IMR-90 (cell line): Measurements from ENCODE around the gene ADCY1. TPM values are rescaled to one million over a fixed set of nuclear protein-coding genes. Genes with fewer than 3 reads are reported as not detected.

Experiments
- ATAC-seq: fragments of 200-7000 bp; cut with Tn5 transposase; 2 replicates; pipeline ENCODE4 v1.9.1; 2020; ENCODE audit warnings: low read depth, mild to moderate bottlenecking, moderate library complexity
- BruUV-seq: library from RNA; stranded (reverse); fragments of 400-500 nt; replicated peaks from 2 replicates; lab custom pipeline; 2021; lab: Mats Ljungman, UMichigan
- CTCF ChIA-PET: fragments of 300-600 bp; formaldehyde crosslinking; extraction: SDS; loops from one replicate; lab custom pipeline; 2021; ENCODE audit warnings: antibody characterized with exemption; lab: Yijun Ruan, JAX
- POLR2A ChIA-PET: fragments of 300-600 bp; sonication (Branson Sonifier 250); formaldehyde crosslinking; loops from one replicate; lab custom pipeline; 2022; ENCODE audit warnings: antibody characterized with exemption; ENCODE audit not compliant: unreplicated experiment; lab: Charles Lee
- DNase-seq: peaks from one replicate; pipeline ENCODE4 v3.0.0; 2013
- H2AFZ ChIP-seq: replicated peaks from 2 replicates; pipeline ENCODE3; 2013; ENCODE audit warnings: low read length, mild to moderate bottlenecking; ENCODE audit not compliant: poor library complexity
- H2AK5ac ChIP-seq: 2 replicates; pipeline ENCODE4 v1.6.1; 2013; ENCODE audit warnings: low read depth, low read length, inconsistent platforms
- H2AK9ac ChIP-seq: replicated peaks from 2 replicates; pipeline ENCODE3; 2013; ENCODE audit warnings: mild to moderate bottlenecking, low read depth, low read length, moderate library complexity; ENCODE audit not compliant: poor library complexity
- H2BK120ac ChIP-seq: 2 replicates; pipeline ENCODE4 v1.6.1; 2013; ENCODE audit warnings: low read depth, low read length, inconsistent platforms
- H2BK15ac ChIP-seq: 3 replicates; pipeline ENCODE4 v1.6.1; 2013; ENCODE audit warnings: low read depth, low read length, inconsistent platforms
- H2BK20ac ChIP-seq: 2 replicates; pipeline ENCODE4 v1.6.1; 2013; ENCODE audit warnings: low read depth, mild to moderate bottlenecking, inconsistent platforms, low read length, moderate library complexity
- H2BK5ac ChIP-seq: 2 replicates; pipeline ENCODE4 v1.6.1; 2013; ENCODE audit warnings: mild to moderate bottlenecking, low read depth, low read length, inconsistent platforms; ENCODE audit not compliant: poor library complexity, severe bottlenecking
- H3K14ac ChIP-seq: replicated peaks from 2 replicates; pipeline ENCODE4 v1.6.1; 2013; ENCODE audit warnings: low read depth, low read length, inconsistent platforms
- H3K18ac ChIP-seq: 2 replicates; pipeline ENCODE4 v1.6.1; 2013; ENCODE audit warnings: low read depth, low read length, control low read depth
- H3K23ac ChIP-seq: 2 replicates; pipeline ENCODE4 v1.6.1; 2013; ENCODE audit warnings: low read depth, low read length, inconsistent platforms
- H3K27ac ChIP-seq: 2 replicates; pipeline ENCODE4 v1.5.1; 2013; ENCODE audit warnings: mild to moderate bottlenecking, control low read depth, low read length; ENCODE audit not compliant: insufficient read depth
- H3K27me3 ChIP-seq: 2 replicates; pipeline ENCODE4 v1.6.1; 2013; ENCODE audit warnings: low read length; ENCODE audit not compliant: control insufficient read depth, insufficient read depth
- H3K36me3 ChIP-seq: 2 replicates; pipeline ENCODE4 v1.6.1; 2013; ENCODE audit warnings: low read length, mixed read lengths; ENCODE audit not compliant: control insufficient read depth, insufficient read depth
- H3K4ac ChIP-seq: 2 replicates; pipeline ENCODE4 v1.6.1; 2013; ENCODE audit warnings: low read depth, low read length, inconsistent platforms
- H3K4me1 ChIP-seq: 2 replicates; pipeline ENCODE4 v1.6.1; 2013; ENCODE audit warnings: low read length, mixed read lengths; ENCODE audit not compliant: control insufficient read depth, insufficient read depth
- H3K4me2 ChIP-seq: 2 replicates; pipeline ENCODE4 v1.6.1; 2013; ENCODE audit warnings: low read depth, mild to moderate bottlenecking, control low read depth, low read length, moderate library complexity
- H3K4me3 ChIP-seq: 2 replicates; pipeline ENCODE4 v1.5.1; 2013; ENCODE audit warnings: low read depth, mild to moderate bottlenecking, control low read depth, low read length, moderate library complexity; ENCODE audit not compliant: insufficient read depth
- H3K56ac ChIP-seq: 2 replicates; pipeline ENCODE4 v1.6.1; 2013; ENCODE audit warnings: low read length, inconsistent platforms; ENCODE audit not compliant: insufficient read depth; ENCODE audit errors: extremely low read depth
- H3K79me1 ChIP-seq, 2 experiments: 2 replicates each; pipeline ENCODE4 v1.6.1; 2013; ENCODE audit warnings: low read length in 2 of 2, inconsistent platforms in 1 of 2, low read depth in 1 of 2
- H3K9ac ChIP-seq: 2 replicates; pipeline ENCODE4 v1.6.1; 2013; ENCODE audit warnings: low read depth, low read length, control low read depth
- H3K9me1 ChIP-seq: 2 replicates; pipeline ENCODE4 v1.6.1; 2013; ENCODE audit warnings: low read length, inconsistent platforms; ENCODE audit not compliant: insufficient read depth
- H3K9me3 ChIP-seq: 2 replicates; pipeline ENCODE4 v1.6.1; 2013; ENCODE audit warnings: low read length; ENCODE audit not compliant: control insufficient read depth, insufficient read depth
- H4K20me1 ChIP-seq: 2 replicates; pipeline ENCODE4 v1.6.1; 2013; ENCODE audit warnings: low read length, inconsistent platforms; ENCODE audit not compliant: insufficient read depth
- H4K5ac ChIP-seq: 2 replicates; pipeline ENCODE4 v1.6.1; 2013; ENCODE audit warnings: mild to moderate bottlenecking, low read depth, low read length, control low read depth
- H4K8ac ChIP-seq, 2 experiments: 2 replicates each; pipeline ENCODE4 v1.6.1; 2013; ENCODE audit warnings: low read depth in 2 of 2, low read length in 2 of 2, control low read depth in 1 of 2, inconsistent platforms in 1 of 2
- H4K91ac ChIP-seq: 2 replicates; pipeline ENCODE4 v1.6.1; 2013; ENCODE audit warnings: low read depth, low read length, inconsistent platforms; ENCODE audit not compliant: insufficient read depth
- CEBPB ChIP-seq: IDR thresholded peaks from 2 replicates; pipeline ENCODE4 v1.6.1; 2012; ENCODE audit warnings: low read depth, low read length, improper control_type of control experiment
- MAZ ChIP-seq: IDR thresholded peaks from 2 replicates; pipeline ENCODE4 v1.6.1; 2012; ENCODE audit warnings: low read depth, mild to moderate bottlenecking, low read length, improper control_type of control experiment, moderate library complexity, borderline replicate concordance
- WGBS, 2 experiments: methylation state at CpG; one replicate each; pipeline versions ENCODE4 v1.1.5 to v1.1.7; 2013; ENCODE audit warnings: missing lambda C conversion rate in 2 of 2; ENCODE audit not compliant: insufficient read length in 1 of 2; ENCODE audit errors: extremely low coverage in 2 of 2; 5-methylcytosine and 5-hydroxymethylcytosine counted together
- dilution Hi-C: fragments of 300-500 bp; cut with HindIII; formaldehyde crosslinking; loops from one replicate; pipeline ENCODE4 v1.14.3; 2018; ENCODE audit warnings: low sequenced_read_pairs; ENCODE audit not compliant: unreplicated experiment
- in situ Hi-C: fragments of 300-500 bp; cut with MboI; formaldehyde crosslinking; loops from 3 replicates; pipeline ENCODE4 v1.14.3; 2019; ENCODE audit warnings: low sequenced_read_pairs, inconsistent platforms, mixed read lengths
- intact Hi-C: fragments of 100-400 bp; cut with micrococcal nuclease; formaldehyde crosslinking; loops from 2 replicates; pipeline ENCODE4 v1.10.0; 2022
- polyA plus RNA-seq, 3 experiments: library from polyadenylated mRNA; depleted of rRNA; stranded (reverse); fragments of >200 nt; gene quantifications; 2 replicates each; pipeline ENCODE4 v1.2.3, GENCODE V29; 2012; ENCODE audit warnings: low replicate concordance in 1 of 3
- total RNA-seq: library from RNA; depleted of rRNA; stranded (reverse); fragments of >200 nt; gene quantifications from 2 replicates; pipeline ENCODE4 v1.2.3, GENCODE V29; 2012

The ADCY1 gene
- total and polyA plus RNA-seq, 2 of the 4 experiments (the other 2 are of a cell fraction): 0.18 to 0.24 TPM

- H3K27ac ChIP-seq: no peak overlapping the region
- H2AK5ac ChIP-seq: no peak overlapping the region
- no peak overlapping the region for H2BK15ac ChIP-seq
- H4K5ac ChIP-seq: no peak overlapping the region
- ChIA-PET CTCF (interaction anchor here (1.0 kb wide), 1 partner anchor 11 kb away, joined by 3 read pairs; no protein-coding TSS in a partner anchor), POLR2A (interaction anchor here (0.6 kb wide), 1 partner anchor 11 kb away, joined by 3 read pairs; no protein-coding TSS in a partner anchor)
- no peaks in the 10 kb centered on the region for H3K9me1 ChIP-seq
- intact Hi-C loops (no loop called here), in situ Hi-C loops (no loop called here), dilution Hi-C loops (no loop called here)
- no peaks in the 10 kb centered on the region for H4K20me1 ChIP-seq
- no peak overlapping the region for H4K91ac ChIP-seq
- H2BK20ac ChIP-seq: no peak overlapping the region
- H4K8ac ChIP-seq: no peak overlapping the region
- H3K4ac ChIP-seq: no peak overlapping the region
- H3K27me3 ChIP-seq: peaks cover 4% of the 10 kb centered on the region
- H3K79me1 ChIP-seq: no peaks in the 10 kb centered on the region
- no peaks in the 10 kb centered on the region; the same call in 1 of the 2 replicates for H3K4me1 ChIP-seq
- H3K14ac ChIP-seq: no peak overlapping the region
- peak; percentile 69 for ATAC-seq
- peak; percentile 47 for DNase-seq
- no peak overlapping the region for H3K4me3 ChIP-seq
- H3K4me2 ChIP-seq: no peak overlapping the region
- no peak overlapping the region for H2BK120ac ChIP-seq
- H2AK9ac ChIP-seq: no peak overlapping the region
- no peaks in the 10 kb centered on the region for H3K9me3 ChIP-seq
- no peak overlapping the region for H2BK5ac ChIP-seq
- H3K23ac ChIP-seq: no peak overlapping the region
- peak overlapping the region; percentile 56 for H2AFZ ChIP-seq
- H3K18ac ChIP-seq: no peak overlapping the region
- WGBS, 2 experiments: 65% methylated on average over 3 of the region's 14 CpGs; no CpG with 5 or more reads in 1 of the 2 experiments
- no peak overlapping the region for H3K9ac ChIP-seq
- TF ChIP-seq CEBPB (peak; percentile 55), MAZ (no peak)
- no peaks in the 10 kb centered on the region for H3K36me3 ChIP-seq
- H3K56ac ChIP-seq: no peak overlapping the region
- BruUV-seq: no TSS peak
Measured at GRCh38 chr7:45709168-45710042, 135.2 kb downstream of the ADCY1 start.
